SK-N-SH treated with all-trans-retinoic acid at 6 μM for 48 hours (cell line): ENCODE results near the gene RNF138.

Experiments used
- CREB5 ChIP-seq: fragments of 250-450 bp; sonication (Bioruptor Pico); IDR thresholded peaks from 2 replicates; pipeline ENCODE4 v1.5.1; 2020; ENCODE audit warnings: low read depth, mild to moderate bottlenecking, moderate library complexity
- CSRNP3 ChIP-seq: fragments of 250-450 bp; sonication (Bioruptor Pico); IDR thresholded peaks from 2 replicates; pipeline ENCODE4 v1.5.1; 2021; ENCODE audit warnings: mild to moderate bottlenecking, moderate library complexity
- ESRRG ChIP-seq: fragments of 250-450 bp; sonication (Bioruptor Pico); IDR thresholded peaks from 2 replicates; pipeline ENCODE4 v1.6.1; 2021; ENCODE audit warnings: mild to moderate bottlenecking
- TCF4 ChIP-seq: fragments of 250-450 bp; sonication (Bioruptor Pico); IDR thresholded peaks from 2 replicates; pipeline ENCODE4 v1.8.0; 2021; ENCODE audit warnings: mild to moderate bottlenecking, moderate library complexity, borderline replicate concordance

- no peak for TF ChIP-seq TCF4 (CRISPR knock-in tag)
- TF ChIP-seq CSRNP3, result no peak
- TF ChIP-seq CREB5 (CRISPR knock-in tag), result no peak
- TF ChIP-seq ESRRG (CRISPR knock-in tag), result no peak
Observed at GRCh38 chr18:32093102-32093511, 1.4 kb downstream of the RNF138 start.
